PFSK-1 (cell line): ENCODE results near the gene CRHBP.

Experiments used
- POLR2AphosphoS5 ChIP-seq: IDR thresholded peaks from 2 replicates; pipeline ENCODE4 v1.6.1; 2012; ENCODE audit warnings: low read depth, mild to moderate bottlenecking, control low read depth, low read length, moderate library complexity
- REST ChIP-seq, 2 experiments: IDR thresholded peaks; 2 replicates each; pipeline versions ENCODE4 v1.6.1 to v1.8.0; 2011 to 2012; ENCODE audit warnings: low read depth in 2 of 2, low read length in 2 of 2, control low read depth in 1 of 2, inconsistent platforms in 1 of 2, mild to moderate bottlenecking in 1 of 2, moderate library complexity in 1 of 2; ENCODE audit not compliant: insufficient read depth in 1 of 2

GRCh38 chr5:76958991-76959767, 6.3 kb downstream of the CRHBP start:
- TF ChIP-seq REST (IDR thresholded peaks at IDR 0.05; ENCODE audit: insufficient read depth in 1 of 2, low read depth in 2 of 2, low read length in 2 of 2): no peak
- no peak for TF ChIP-seq POLR2AphosphoS5
